SU-DHL-6 (cell line): ENCODE results near the gene TMEM39B.

Source experiments
- EZH2phosphoT487 ChIP-seq: fragments of 200-600 bp; sonication (generic), shearing (Covaris generic); conservative IDR thresholded peaks from 2 replicates; pipeline ENCODE4 v1.6.1; 2018; ENCODE audit warnings: mild to moderate bottlenecking, antibody characterized with exemption, low read length, moderate library complexity, mixed read lengths
- TF ChIP-seq, protein P1 (sequence below): fragments of 200-600 bp; sonication (generic); IDR thresholded peaks from one replicate; pipeline ENCODE4 v1.5.1; 2017; ENCODE audit warnings: antibody characterized with exemption, mild to moderate bottlenecking, low read length, moderate library complexity; ENCODE audit not compliant: insufficient read depth, poor library complexity, severe bottlenecking

- TF ChIP-seq, protein P1, sequence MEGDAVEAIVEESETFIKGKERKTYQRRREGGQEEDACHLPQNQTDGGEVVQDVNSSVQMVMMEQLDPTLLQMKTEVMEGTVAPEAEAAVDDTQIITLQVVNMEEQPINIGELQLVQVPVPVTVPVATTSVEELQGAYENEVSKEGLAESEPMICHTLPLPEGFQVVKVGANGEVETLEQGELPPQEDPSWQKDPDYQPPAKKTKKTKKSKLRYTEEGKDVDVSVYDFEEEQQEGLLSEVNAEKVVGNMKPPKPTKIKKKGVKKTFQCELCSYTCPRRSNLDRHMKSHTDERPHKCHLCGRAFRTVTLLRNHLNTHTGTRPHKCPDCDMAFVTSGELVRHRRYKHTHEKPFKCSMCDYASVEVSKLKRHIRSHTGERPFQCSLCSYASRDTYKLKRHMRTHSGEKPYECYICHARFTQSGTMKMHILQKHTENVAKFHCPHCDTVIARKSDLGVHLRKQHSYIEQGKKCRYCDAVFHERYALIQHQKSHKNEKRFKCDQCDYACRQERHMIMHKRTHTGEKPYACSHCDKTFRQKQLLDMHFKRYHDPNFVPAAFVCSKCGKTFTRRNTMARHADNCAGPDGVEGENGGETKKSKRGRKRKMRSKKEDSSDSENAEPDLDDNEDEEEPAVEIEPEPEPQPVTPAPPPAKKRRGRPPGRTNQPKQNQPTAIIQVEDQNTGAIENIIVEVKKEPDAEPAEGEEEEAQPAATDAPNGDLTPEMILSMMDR, result peak; percentile 48
- no peak for TF ChIP-seq EZH2phosphoT487
Observed at GRCh38 chr1:32063261-32063681, 9.5 kb upstream of the TMEM39B start.
